Measurements from ENCODE around the gene MKNK1.
A peak's percentile ranks its signal among the peaks of the same experiment; 100 is the strongest.

The MKNK1 gene

DNA sequence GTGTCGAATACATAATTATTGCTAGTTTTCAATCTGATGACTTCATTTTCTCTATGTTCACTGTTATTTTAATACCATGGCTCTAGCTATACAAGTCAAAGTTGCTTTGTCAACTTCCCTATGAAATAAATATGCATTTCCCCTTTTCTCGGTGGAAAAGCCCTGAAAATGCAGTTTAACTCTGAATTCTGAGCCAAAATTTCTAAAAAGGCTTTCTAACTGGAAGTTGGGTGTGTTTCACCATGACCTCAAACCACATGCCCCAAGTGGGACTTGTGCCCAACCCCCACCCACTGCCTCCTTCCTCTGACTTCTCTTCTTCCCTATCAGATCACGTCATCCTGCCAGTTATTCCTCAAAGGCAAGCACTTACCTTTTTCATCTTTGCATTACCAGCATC lies 8.9 kb downstream of the MKNK1 start:
- no peak for DNase-seq (ENCODE audit: low read depth)

DNA sequence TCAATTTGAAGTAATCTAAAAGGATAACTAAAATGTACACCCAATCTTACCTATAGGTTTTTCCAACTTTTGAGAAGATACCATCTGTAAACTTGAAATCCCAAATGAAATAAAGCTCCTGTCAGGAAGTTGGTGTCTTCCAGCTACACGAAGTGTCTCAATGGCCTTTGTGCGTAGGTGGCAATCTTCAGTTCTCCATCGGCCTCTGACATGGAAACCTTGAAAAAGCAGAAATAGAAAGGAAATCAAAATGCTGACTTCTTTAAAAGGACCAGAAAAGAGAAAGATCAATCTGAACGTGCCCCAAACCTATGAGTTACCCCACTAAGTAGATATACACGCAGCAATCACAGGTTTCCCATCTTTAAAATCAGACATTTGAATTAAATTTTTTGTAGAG lies 10.0 kb downstream of the MKNK1 start:
- no peak for DNase-seq (ENCODE audit: low read depth)

DNA sequence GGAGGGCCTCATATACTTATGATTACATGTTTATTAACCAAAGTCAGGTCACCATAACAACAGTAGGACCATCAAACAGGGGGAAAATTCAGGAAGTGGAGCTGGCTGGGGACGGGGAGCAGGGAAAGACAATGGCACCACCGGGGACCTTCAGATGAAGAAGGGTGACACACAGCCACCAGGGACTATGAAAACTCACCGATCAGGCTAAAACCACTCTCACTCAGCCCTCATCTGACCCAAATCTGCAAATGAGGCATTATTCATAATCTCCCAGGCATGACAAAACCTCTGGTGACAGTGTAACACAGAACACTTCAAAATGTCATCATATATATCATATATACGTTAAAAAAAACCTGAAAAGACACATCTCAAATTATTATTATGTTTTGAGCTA lies 11.2 kb downstream of the MKNK1 start:
- no peak for DNase-seq (ENCODE audit: low read depth)

DNA sequence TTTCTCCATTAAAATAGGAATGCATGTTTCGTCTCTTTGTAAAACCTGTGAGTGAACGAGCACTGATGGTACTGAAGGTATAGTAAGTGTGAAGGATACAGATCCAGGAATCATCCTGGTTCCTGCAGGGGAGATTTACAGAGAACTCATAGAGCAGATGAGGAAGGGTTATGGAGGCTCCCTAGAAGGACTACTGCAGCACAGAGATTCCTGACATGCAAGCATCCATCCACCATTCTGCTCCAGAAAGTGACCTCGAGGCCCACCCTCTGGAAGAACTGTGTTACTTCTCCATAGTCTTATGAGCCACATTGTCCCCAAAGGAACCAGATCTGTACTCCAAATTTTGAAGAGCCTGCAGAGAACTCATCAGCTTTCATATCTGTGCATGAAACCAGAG lies 14.5 kb downstream of the MKNK1 start:
- DNase-seq (ENCODE audit: low read depth) = no peak

DNA sequence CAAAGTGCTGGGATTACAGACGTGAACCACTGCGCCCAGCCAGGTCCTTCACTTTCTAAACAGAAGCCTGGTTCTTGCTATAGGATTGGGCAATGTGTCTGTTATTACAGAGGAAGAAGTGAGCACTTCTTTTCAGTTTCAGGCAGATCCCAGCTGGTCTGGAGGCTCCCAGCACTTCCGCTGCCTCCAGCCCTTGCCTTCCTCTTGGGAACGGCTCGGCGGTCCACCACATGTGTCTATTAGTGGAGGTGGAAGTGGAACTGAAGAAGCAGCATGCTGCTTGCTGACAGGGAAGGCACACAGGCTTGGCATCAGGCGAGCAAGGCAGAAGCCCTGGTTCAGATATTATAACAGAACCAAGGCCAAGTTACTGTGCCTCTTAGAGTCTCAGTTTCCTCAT lies 17.0 kb downstream of the MKNK1 start:
- DNase-seq (ENCODE audit: low read depth) = no peak

DNA sequence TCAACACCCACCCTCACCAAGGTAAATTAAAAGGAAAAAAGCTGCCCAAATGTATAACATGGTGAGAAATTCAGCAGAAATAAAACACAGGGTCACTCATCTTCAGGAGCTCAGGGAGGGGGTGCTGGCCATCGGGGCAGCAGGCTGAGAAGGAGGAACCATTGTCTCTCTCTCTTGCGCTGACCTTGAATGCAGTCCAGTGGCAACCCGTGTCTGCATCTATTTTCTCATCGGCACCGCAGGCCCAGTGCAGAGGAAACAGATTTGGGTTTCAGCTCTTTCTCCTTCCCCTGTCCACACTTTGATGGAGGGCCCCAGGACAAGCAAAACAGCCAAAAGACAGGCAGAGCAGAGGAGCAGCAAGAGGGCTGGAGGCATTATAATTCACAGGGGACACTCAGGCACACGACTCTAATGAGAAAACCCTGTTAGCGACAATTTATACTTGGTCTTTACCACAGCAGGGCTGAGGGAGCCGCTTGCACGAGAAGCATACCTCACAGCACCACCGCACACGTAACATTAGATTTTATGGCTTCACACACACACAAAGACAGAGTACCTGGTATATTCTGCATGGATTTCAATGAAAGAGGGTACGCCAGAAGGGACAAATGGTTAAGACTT lies 18.6 kb downstream of the MKNK1 start:
- no peak for DNase-seq (ENCODE audit: low read depth)

DNA sequence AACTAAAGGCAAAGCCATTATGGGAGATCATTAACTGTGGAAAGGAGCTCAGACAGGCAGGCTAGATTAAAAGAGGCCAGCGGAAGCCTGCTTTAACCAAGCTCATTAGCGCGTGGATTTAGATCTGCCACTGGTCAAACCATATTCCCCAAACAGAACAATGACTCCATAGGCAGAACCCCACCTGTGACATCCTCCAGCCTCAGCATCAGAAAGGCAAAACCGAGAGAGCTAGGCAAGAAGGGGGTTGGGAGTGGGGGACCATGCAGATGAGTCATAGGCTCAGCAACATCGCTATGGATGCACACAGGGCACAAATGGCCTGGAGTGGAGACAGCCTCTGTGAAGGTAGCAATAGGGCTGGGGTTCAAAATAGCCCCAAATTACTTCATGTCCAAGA lies 20.6 kb downstream of the MKNK1 start:
- DNase-seq (ENCODE audit: low read depth) = no peak

DNA sequence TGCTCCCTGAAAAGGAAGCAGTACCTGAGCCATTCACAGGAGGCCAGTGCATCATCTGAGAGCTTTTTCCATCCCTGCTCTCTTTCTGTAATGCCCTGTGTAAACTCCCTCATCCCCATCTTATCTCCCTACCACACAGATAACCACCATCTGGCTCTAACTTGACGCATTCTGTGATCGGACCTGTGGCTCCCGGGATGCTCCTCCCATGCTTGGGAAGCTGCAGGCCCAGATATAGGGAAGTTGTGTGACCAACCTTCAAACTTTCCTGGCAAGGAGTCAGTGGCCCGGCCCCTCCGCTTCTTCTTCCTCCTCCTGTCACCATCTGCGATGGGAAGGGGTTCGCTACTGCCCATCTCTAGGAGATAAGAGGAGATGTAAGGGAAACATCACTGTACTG lies 21.1 kb downstream of the MKNK1 start:
- peak; percentile 66 for DNase-seq (ENCODE audit: low read depth)

DNA sequence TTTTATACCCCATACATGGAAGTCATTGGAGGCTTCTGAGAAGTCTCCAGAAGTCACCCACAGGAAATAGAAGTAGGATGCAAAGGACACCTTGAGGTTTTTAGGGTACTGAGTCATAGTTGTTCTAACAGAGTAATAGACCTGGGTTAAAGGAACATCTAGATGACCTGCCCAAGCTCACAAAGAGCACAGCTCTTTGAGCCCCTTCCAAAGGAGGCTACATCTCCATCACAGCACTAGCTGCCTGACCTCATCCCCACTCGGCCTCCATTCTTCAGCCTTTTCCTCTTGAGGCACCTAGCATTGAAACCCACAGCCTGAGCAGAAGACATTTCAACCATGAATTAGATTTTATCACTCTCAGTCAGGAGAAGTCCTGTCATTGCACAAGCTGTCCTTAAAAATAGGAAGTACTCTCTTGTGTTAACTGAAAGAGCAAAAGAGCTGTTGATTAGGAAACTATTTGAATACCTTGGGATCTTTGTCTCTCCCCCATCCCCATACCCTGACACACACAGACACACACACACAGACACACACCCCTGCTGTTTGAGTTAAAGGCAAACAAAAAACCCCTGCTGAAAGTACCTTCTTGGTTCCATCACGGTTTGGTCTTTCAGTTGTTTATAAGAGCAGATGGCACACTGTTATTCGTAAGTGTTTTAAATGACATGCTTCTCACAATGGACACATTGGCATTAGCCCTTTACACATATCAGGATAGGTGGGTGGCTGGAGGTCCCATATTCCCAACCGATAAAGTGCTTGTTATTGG lies 22.2 kb downstream of the MKNK1 start:
- no peak for DNase-seq (ENCODE audit: low read depth)

DNA sequence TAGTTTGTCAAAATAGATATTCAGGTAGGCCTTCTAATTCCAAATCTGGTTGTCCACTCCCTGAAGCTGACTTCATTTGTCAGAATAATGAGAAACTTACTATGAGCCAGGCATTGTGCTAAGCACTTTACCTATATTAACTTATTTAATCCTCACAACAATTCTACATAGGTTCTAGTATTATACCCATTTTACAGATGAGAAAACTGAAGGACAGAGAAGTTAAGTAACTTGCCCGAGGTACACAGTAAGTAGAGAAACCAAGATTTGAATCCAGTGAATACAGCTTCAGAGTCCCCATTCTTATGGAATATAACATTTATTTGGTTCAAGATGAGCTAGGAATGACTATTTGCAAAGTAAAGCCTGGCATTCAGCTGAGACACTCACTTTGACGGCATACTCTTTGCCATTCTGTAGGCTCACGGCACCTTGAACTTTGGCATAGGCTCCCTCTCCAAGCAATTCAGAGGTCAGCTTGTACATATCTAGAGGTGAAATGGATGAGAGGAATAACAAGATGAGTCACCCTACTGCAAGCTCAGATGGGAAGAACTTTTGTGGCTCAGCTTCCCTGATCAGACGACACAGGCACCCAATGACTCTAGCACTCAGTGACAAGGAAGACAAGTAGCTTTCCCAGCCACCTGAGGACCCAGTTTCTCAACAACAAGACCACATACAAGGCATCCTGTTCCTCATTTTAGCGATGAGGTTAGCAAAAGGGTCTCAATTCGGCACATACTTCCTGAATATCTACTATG lies 23.7 kb downstream of the MKNK1 start:
- peak; percentile 35 for DNase-seq (ENCODE audit: low read depth)

DNA sequence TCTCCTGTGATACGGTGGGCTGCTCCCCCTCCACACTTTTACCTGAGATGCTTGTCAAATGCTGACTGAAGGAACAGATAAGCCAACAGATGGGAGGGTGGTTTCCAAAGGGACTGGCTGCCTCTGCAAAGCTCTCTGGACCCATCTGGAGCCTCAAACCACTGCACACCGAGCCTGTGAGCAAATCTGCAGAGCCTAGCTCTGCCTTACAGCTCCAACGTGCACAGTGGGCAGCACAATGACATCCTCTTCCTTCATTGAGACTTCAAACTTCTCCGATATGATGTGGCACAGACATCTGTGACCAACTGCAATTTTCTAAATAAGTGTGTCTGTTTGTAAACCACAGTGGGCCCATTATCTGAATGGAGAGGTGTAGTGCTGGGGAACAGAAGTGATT lies 26.4 kb downstream of the MKNK1 start:
- no peak for DNase-seq (ENCODE audit: low read depth)

DNA sequence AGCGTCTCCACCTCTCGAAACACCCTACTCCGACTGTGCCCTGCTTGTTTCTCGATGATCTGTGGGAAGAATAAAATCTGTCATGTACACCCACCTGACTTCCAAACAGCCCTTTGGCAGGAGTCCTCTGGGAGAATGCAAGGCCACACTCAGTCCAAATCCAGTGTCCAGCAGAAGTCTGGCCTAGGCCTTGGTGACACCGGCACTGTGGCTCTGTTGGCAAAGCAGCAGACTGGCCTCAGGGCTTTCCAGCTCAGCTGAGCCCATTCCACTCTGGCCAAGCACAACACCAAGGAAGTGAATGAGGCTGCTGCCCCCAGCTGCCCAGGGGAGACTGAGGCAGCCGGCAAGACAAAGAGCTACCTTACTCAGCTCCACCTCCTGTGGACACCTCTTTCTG lies 27.5 kb downstream of the MKNK1 start:
- no peak for DNase-seq (ENCODE audit: low read depth)

DNA sequence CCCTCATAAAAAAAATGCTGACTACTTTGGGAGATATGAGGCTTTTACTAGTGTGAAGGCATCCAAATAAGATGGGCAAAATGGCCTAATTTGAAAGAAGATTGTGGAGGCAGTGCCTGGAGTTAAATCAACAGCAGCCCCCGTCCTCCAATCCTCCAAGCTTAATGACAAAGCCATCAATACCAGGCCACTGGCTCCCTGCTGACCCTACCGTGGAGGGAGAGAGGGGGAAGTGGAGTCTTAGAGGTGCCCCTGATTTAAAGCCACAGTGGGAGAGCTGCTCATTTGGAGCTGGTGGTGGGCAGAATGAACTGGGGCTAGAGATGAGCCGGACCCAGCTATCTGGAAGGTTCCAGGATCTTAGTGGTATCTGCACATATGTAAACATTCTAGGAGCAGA lies 28.3 kb downstream of the MKNK1 start:
- DNase-seq (ENCODE audit: low read depth) = no peak

DNA sequence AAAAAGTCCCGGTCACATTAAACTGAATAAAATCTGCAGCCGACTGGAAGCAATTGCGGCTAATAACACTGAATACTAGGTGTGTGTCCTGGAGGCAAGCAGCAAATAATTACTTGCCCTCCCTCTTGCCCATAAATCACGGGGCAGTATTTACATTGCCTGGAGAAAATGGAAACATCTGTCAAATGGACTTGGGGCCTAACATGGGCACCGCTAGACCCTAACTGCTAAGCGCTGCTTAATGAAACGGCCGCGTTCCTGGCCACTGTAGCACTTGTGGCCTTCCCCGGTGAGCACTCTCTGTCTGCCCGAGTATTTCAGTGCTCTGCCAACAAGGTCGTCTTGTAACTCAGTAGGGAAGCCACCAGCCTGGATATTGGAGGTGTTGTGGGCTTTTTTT lies 28.8 kb downstream of the MKNK1 start:
- DNase-seq (ENCODE audit: low read depth) = no peak

DNA sequence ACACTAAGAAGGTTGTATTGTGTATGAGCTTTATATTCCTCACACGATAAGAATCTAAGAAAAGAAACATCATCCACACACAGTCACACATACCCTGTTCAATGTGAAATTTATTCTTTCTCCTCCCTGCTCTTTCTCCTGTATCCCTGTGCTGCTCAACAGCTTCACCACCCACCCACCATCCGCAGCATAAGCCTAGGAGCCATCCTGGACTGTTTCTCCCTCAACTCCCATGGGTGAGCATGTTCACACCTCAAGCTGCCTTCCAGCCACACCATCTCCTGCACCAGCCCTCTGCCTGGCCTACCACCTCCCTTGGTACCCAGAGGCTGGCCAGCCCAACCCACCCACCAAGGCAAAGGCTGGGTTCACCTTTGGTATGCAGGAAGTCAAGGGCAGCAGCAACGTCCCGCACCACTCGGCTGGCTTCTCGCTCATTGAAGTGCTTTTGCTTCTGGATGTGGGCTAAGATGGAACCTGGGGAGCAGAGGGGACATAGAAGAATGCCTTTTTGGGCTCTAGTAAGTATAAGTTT lies 32.3 kb downstream of the MKNK1 start:
- DNase-seq (ENCODE audit: low read depth) = no peak

DNA sequence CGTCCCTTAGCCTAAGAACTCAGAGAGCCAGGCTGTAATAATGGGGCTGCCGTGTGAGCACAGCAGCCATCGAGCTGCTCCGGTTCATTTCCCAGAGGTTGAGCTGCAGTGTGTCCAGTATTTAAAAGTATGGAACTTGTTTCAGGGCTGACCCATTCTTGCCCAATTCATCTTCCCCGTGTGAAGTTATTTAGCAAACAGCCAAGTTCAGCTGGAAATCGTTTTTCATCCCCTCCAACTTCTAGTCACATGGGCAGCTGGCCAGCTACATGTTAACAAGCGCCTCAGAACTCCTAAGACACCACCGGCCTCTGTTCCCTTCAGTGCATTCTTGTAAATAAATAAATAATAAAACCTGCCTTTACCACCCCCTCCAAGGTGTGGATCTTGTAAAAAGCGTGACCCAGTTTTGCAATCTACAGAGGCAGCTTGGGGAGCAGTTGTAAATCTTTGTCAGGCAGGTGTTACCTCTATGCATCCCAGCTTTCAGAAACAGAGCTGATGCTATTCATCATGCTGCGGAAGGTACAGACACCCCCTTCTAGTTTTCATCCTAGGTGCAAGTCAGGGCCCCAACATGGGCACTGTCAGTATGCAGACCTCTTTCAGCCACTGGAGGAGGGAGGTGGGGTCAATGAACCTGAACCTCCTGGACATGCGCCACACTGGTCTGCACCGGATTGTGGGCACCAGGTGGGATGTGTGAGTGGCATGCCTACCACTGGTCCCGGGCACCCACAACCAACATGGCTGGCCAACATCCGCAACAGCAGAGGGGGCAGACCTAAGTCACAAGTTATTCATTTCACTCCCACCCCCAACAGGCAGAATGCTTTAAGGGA lies 34.0 kb downstream of the MKNK1 start:
- peak; percentile 16 for DNase-seq (ENCODE audit: low read depth)

DNA sequence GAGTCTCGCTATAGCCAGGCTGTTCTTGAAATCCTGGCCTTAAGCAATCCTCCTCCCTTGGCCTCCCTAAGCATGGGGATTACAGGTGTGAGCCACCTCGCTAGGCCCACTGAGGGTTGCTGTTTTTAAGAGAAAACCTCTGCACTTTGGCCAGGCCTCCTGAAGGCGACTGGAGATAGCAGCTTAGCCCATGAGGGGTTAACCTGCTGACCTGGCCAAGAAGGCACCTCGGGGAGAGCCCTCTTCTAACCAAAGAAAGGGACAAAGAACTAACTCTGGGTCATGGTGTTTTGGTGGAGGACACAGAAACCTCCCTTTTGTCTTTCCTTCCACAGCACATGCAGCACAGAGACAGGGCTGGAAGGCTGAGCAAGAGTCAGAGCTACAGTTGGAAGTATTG lies 35.0 kb downstream of the MKNK1 start:
- no peak for DNase-seq (ENCODE audit: low read depth)

DNA sequence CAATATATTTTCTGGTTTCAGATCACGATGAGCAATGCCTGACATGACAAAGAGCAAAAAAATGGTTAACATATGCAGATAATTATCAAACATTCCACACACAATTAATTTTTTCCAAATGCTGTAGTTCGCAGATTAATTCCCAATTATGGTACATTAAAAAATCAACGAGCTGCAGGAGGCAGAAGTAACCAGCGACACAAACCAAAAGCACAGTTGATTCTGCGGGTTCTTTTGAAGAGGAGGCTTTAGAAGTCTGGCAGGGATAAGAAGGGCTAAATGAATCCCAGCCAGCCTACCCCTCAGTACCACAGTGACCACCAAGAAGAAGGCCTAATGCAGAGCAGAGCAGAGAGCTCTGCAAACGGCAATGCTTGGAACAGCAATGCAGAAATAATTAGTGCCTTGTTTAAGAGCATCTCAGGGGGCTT lies 35.6 kb downstream of the MKNK1 start:
- no peak for DNase-seq (ENCODE audit: low read depth)

DNA sequence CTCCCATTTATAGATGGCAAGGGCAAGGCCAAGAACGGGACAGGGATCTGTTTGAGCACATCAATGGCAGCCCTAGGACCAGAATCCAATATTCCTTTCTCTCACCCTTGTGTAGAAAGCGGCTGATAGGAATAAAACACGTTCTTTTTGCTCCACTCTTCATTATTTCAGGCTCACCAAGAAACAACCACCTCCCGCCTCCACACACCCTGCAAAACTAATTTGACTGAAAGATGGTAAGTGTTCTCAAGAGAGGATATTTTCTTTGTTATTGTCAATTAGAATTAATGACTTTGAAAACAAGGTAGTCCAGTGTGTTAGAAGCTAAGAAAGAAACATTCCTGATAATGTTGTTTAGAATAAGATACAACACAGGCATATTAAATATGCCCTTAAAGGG lies 40.7 kb downstream of the MKNK1 start:
- no peak for DNase-seq (ENCODE audit: low read depth)

DNA sequence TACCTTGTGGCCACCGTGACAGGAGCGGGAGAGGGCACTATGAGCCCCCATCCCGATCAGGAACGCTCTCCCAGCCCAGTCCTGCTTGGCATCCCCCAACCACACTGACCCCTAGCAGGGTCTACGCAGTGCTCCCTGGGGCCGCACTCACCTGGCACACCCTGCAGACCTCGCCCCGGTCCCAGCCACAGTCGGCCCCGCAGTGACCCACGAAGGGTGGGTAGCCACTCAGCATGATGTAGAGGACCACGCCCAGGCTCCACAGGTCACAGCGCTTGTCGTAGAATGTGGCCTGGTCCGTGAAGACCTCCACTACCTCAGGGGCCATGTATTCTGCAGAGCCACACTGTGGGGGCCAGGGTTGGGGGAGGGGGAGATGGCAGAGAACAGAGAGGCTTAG lies 41.6 kb downstream of the MKNK1 start:
- DNase-seq (ENCODE audit: low read depth) = no peak

DNA sequence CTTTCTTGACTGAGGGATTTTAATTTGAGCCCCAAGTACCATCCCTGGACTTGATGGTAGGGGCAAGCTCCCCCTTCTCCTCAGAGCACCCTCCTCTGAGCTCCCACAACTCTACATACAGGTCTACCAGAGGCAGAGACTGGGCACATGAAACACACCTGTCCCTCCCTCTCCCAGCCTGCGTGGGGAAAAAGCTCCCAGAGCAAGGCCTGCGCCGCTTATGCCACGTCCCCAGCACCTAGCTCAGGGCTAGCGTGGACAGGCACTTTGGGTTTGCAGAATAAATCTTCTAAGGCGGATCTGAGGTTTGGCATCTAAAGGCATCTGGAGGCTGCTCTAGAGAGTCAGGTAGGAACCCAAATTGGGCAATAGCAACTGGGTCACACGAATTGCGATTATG lies 45.1 kb downstream of the MKNK1 start:
- no peak for DNase-seq (ENCODE audit: low read depth)
